Measurements from ENCODE around the gene ALDH3A1.

Gene ALDH3A1

DNA sequence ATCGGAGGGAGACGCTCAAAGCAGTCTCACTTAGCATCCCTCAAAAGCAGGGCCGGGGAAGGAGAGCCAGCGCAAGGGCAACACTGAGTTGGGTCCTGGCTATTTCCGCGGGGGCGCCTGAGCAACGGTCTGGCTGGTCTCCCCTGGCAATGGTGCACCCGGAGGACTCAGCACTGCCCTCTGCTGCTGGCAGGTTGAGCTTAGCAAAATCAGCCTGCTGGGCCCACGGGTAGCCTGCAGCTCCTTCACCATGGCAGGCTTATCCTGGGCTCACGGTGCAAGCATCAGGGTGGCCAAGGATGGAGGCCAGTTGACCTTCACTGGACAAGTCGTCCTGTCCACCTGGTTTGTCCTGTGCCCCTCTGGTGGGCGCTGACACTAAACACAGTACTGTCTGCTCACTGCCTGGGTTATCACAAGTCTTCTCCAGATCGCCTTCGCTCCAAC, 14.4 kb upstream of the ALDH3A1 start:
- no peaks in the 10 kb centered on the region for H3K36me3 ChIP-seq (ENCODE audit: control insufficient read depth, insufficient read depth, low read length)
- TF ChIP-seq, protein P1, sequence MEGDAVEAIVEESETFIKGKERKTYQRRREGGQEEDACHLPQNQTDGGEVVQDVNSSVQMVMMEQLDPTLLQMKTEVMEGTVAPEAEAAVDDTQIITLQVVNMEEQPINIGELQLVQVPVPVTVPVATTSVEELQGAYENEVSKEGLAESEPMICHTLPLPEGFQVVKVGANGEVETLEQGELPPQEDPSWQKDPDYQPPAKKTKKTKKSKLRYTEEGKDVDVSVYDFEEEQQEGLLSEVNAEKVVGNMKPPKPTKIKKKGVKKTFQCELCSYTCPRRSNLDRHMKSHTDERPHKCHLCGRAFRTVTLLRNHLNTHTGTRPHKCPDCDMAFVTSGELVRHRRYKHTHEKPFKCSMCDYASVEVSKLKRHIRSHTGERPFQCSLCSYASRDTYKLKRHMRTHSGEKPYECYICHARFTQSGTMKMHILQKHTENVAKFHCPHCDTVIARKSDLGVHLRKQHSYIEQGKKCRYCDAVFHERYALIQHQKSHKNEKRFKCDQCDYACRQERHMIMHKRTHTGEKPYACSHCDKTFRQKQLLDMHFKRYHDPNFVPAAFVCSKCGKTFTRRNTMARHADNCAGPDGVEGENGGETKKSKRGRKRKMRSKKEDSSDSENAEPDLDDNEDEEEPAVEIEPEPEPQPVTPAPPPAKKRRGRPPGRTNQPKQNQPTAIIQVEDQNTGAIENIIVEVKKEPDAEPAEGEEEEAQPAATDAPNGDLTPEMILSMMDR (IDR thresholded peaks at IDR 0.05; ENCODE audit: insufficient read depth, low read length, poor library complexity, severe bottlenecking), result peak; percentile 82
- no peak for DNase-seq (ENCODE audit: extremely low read depth, insufficient read length)
- no peak overlapping the region for H3K4me3 ChIP-seq (replicated peaks; ENCODE audit: low read depth, low read length)
- H3K27me3 ChIP-seq (replicated peaks; ENCODE audit: control insufficient read depth, insufficient read depth, low read length), result no peaks in the 10 kb centered on the region

DNA sequence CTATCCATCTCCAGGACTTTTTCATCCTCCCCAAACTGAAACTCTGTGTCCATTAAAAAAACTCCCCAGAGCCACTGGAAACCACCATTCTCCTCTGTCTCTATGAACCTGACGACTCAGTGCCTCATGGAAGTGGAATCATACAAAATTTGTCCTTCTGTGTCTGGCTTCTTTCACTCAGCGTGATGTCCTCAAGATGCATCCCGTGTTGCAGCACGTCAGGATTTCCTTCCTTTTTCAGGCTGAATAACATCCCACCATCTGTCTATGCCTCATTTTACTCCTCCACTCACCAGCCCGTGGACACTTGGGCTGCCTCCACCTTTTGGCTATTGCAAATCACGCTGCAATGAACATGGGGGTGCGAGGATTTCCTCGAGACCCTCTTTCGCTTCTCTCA, 12.6 kb upstream of the ALDH3A1 start:
- TF ChIP-seq, protein P1 (IDR thresholded peaks at IDR 0.05; ENCODE audit: insufficient read depth, low read length, poor library complexity, severe bottlenecking), result no peak
- DNase-seq (ENCODE audit: extremely low read depth, insufficient read length), result no peak
- Histone ChIP-seq H3K36me3 (ENCODE audit: control insufficient read depth, insufficient read depth, low read length) (no peaks in the 10 kb centered on the region), H3K27me3 (replicated peaks; ENCODE audit: control insufficient read depth, insufficient read depth, low read length) (no peaks in the 10 kb centered on the region), H3K4me3 (replicated peaks; ENCODE audit: low read depth, low read length) (no peak overlapping the region)

DNA sequence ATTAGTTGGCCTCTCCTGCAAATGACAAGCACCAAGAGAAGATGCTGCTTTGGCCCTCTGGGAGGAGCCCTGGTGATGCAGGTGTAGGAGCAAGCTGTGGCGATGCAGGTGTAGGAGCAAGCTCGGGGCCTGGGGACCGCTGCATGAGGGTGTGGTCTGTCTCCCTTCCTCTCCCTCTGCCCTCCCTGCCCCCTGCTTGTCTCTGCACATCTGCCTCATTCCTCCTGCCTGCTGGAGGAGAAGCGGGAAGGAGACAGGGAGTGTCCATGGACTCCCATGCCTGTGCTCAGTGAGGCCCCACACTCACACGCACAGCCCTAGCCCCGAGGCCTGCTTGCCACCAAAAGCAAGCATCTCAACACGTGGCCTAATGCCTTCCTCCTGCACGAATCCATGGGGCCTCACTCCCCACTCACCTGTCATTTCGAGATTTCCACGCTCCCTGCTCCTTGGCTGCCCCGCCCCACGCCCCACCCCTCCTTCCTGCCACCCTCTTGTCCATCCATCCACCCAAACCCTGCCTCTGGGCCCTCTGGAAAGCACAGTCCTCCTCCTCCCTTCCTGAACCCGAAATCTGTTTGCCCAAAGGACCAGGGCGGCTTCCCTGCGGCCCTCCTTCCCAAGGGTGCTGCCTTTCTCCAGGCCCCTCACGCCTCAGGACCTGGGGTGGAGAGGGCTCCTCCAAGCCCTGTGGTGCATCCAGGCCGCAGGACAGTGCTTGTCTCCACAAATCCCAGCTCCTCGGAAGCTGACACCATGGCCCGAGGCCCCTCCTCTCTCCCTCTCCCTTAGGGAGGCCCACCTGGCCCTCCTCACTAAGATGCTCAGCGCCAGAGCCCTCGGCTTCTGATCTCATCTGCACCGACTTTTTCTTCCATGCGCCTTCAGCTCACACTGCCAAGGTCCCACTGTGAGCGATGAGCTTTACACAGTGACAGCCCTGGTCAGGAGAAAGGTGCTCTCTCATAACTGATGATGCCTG, 11.8 kb upstream of the ALDH3A1 start:
- DNase-seq (ENCODE audit: extremely low read depth, insufficient read length), result no peak
- Histone ChIP-seq H3K27me3 (replicated peaks; ENCODE audit: control insufficient read depth, insufficient read depth, low read length) (no peaks in the 10 kb centered on the region), H3K4me3 (replicated peaks; ENCODE audit: low read depth, low read length) (no peak overlapping the region), H3K36me3 (ENCODE audit: control insufficient read depth, insufficient read depth, low read length) (no peaks in the 10 kb centered on the region)
- TF ChIP-seq, protein P1 (IDR thresholded peaks at IDR 0.05; ENCODE audit: insufficient read depth, low read length, poor library complexity, severe bottlenecking), result no peak

DNA sequence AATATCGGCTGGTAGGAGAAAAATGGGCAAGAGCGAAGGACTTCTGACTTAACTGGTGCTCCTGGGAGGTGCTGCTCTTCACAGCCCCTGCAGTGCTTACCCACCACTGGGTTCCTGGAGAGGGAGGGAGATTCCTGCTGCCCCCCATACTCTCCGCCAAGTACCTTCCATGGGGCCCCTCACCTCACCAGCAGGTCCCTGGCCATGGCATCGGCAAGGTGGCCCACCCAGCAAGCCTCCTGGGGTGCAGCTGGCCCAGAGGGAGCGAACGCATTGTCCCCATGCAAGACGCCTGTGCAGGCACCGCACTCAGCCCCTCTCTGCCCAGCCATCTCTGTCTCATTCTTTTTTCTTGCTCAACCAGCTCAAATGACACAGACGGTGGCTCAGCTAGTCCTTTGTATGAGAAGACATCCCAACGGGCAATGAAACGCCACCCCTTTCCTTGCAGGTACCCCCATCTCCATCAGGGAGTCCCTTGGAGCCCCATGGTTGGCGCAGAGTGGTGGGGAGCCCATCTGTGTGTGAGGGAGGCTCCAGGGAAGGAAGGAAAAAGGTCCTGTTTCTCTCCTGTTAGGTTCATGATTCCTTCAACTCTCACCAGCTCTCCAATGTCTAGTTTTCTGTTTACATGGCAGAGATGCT, 9.6 kb upstream of the ALDH3A1 start:
- no peaks in the 10 kb centered on the region for H3K36me3 ChIP-seq (ENCODE audit: control insufficient read depth, insufficient read depth, low read length)
- H3K4me3 ChIP-seq (replicated peaks; ENCODE audit: low read depth, low read length), result no peak overlapping the region
- TF ChIP-seq, protein P1 (IDR thresholded peaks at IDR 0.05; ENCODE audit: insufficient read depth, low read length, poor library complexity, severe bottlenecking), result no peak
- DNase-seq (ENCODE audit: extremely low read depth, insufficient read length), result no peak
- no peaks in the 10 kb centered on the region for H3K27me3 ChIP-seq (replicated peaks; ENCODE audit: control insufficient read depth, insufficient read depth, low read length)

DNA sequence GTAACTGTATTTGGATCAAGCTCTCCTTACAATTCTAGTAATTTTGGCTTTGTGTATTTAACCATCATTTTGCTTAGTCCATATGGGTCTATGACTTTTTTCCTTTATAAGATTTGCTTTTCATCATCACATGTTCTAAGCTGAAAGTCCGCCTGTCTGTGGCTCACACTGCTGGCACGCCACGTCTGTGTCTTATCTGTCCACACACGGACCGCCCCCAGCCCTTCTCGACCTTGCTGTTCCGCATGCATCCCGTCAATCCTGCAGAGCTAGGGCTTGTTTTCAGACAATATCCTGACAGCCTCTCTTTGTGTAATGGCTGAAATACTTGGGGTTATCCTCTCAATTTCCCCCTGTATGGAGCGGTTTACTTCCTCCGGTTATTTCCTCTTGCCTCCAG, 8.4 kb upstream of the ALDH3A1 start:
- TF ChIP-seq, protein P1 (IDR thresholded peaks at IDR 0.05; ENCODE audit: insufficient read depth, low read length, poor library complexity, severe bottlenecking), result no peak
- DNase-seq (ENCODE audit: extremely low read depth, insufficient read length), result no peak
- Histone ChIP-seq H3K36me3 (ENCODE audit: control insufficient read depth, insufficient read depth, low read length) (no peaks in the 10 kb centered on the region), H3K27me3 (replicated peaks; ENCODE audit: control insufficient read depth, insufficient read depth, low read length) (no peaks in the 10 kb centered on the region), H3K4me3 (replicated peaks; ENCODE audit: low read depth, low read length) (no peak overlapping the region)

Data from GM06990 (cell line).